Neural cell (in vitro differentiated cells): Measurements from ENCODE around the gene CDKN3.
"Not testable (repeated sequence)": the region's sequence is repeated elsewhere in the genome, so short reads cannot be mapped to it uniquely, and the experiment has no call there.

Experiments
- EP300 ChIP-seq: fragments of 450-650 bp; conservative IDR thresholded peaks from 2 replicates; pipeline ENCODE4 v1.6.1; 2014; ENCODE audit warnings: antibody characterized with exemption, mild to moderate bottlenecking, moderate library complexity; ENCODE audit not compliant: poor library complexity, severe bottlenecking
- POLR2AphosphoS5 ChIP-seq: IDR thresholded peaks from 2 replicates; pipeline ENCODE4 v1.6.1; 2012
- SMC3 ChIP-seq: fragments of 450-650 bp; conservative IDR thresholded peaks from 2 replicates; pipeline ENCODE4 v1.6.1; 2014; ENCODE audit warnings: antibody characterized with exemption, mild to moderate bottlenecking, moderate library complexity; ENCODE audit not compliant: poor library complexity
- TF ChIP-seq, protein P1 (sequence below): fragments of 450-650 bp; IDR thresholded peaks from 2 replicates; pipeline ENCODE4 v1.5.1; 2014; ENCODE audit warnings: antibody characterized with exemption, mild to moderate bottlenecking, moderate library complexity; ENCODE audit not compliant: poor library complexity, severe bottlenecking
- TF ChIP-seq, protein P2 (sequence below): IDR thresholded peaks from 2 replicates; pipeline ENCODE4 v1.6.1; 2012; ENCODE audit warnings: borderline replicate concordance

DNA sequence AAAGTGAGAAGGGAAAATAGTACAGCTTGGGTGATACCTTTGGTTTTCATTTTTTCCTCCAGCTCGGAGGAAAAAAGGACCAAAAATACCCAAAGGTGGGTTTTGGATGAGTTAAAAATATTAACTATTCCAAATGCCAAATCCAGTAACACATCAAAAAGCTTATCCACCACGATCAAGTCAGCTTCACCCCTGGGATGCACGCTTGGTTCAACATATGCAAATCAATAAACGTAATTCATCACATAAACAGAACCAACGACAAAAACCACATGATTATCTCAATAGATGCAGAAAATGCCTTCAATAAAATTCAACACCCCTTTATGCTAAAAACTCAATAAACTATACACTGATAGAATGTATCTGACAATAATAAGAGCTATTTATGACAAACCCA is 17.9 kb upstream of the CDKN3 start:
- not testable (repeated sequence) for TF ChIP-seq SMC3, POLR2AphosphoS5, EP300
- TF ChIP-seq, protein P1, sequence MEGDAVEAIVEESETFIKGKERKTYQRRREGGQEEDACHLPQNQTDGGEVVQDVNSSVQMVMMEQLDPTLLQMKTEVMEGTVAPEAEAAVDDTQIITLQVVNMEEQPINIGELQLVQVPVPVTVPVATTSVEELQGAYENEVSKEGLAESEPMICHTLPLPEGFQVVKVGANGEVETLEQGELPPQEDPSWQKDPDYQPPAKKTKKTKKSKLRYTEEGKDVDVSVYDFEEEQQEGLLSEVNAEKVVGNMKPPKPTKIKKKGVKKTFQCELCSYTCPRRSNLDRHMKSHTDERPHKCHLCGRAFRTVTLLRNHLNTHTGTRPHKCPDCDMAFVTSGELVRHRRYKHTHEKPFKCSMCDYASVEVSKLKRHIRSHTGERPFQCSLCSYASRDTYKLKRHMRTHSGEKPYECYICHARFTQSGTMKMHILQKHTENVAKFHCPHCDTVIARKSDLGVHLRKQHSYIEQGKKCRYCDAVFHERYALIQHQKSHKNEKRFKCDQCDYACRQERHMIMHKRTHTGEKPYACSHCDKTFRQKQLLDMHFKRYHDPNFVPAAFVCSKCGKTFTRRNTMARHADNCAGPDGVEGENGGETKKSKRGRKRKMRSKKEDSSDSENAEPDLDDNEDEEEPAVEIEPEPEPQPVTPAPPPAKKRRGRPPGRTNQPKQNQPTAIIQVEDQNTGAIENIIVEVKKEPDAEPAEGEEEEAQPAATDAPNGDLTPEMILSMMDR: not testable (repeated sequence)
- TF ChIP-seq, protein P2, sequence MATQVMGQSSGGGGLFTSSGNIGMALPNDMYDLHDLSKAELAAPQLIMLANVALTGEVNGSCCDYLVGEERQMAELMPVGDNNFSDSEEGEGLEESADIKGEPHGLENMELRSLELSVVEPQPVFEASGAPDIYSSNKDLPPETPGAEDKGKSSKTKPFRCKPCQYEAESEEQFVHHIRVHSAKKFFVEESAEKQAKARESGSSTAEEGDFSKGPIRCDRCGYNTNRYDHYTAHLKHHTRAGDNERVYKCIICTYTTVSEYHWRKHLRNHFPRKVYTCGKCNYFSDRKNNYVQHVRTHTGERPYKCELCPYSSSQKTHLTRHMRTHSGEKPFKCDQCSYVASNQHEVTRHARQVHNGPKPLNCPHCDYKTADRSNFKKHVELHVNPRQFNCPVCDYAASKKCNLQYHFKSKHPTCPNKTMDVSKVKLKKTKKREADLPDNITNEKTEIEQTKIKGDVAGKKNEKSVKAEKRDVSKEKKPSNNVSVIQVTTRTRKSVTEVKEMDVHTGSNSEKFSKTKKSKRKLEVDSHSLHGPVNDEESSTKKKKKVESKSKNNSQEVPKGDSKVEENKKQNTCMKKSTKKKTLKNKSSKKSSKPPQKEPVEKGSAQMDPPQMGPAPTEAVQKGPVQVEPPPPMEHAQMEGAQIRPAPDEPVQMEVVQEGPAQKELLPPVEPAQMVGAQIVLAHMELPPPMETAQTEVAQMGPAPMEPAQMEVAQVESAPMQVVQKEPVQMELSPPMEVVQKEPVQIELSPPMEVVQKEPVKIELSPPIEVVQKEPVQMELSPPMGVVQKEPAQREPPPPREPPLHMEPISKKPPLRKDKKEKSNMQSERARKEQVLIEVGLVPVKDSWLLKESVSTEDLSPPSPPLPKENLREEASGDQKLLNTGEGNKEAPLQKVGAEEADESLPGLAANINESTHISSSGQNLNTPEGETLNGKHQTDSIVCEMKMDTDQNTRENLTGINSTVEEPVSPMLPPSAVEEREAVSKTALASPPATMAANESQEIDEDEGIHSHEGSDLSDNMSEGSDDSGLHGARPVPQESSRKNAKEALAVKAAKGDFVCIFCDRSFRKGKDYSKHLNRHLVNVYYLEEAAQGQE: not testable (repeated sequence)
